ENCODE data around the gene LHCGR.

Gene LHCGR

GRCh38 chr2:48755473-48755872, at the start of gene LHCGR:
TSS of gene LHCGR (minus strand) at chr2:48755724. CDS start at chr2:48755671, 53 bp downstream.
- DNase-seq (ENCODE audit: low read depth), result no peak
- TF ChIP-seq, protein P1, sequence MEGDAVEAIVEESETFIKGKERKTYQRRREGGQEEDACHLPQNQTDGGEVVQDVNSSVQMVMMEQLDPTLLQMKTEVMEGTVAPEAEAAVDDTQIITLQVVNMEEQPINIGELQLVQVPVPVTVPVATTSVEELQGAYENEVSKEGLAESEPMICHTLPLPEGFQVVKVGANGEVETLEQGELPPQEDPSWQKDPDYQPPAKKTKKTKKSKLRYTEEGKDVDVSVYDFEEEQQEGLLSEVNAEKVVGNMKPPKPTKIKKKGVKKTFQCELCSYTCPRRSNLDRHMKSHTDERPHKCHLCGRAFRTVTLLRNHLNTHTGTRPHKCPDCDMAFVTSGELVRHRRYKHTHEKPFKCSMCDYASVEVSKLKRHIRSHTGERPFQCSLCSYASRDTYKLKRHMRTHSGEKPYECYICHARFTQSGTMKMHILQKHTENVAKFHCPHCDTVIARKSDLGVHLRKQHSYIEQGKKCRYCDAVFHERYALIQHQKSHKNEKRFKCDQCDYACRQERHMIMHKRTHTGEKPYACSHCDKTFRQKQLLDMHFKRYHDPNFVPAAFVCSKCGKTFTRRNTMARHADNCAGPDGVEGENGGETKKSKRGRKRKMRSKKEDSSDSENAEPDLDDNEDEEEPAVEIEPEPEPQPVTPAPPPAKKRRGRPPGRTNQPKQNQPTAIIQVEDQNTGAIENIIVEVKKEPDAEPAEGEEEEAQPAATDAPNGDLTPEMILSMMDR (IDR thresholded peaks at IDR 0.05; ENCODE audit: low read depth, low read length, missing control alignments), result no peak
- no peak within 1 kb of the TSS for H3K4me3 ChIP-seq (ENCODE audit: low read depth, low read length)

DNA sequence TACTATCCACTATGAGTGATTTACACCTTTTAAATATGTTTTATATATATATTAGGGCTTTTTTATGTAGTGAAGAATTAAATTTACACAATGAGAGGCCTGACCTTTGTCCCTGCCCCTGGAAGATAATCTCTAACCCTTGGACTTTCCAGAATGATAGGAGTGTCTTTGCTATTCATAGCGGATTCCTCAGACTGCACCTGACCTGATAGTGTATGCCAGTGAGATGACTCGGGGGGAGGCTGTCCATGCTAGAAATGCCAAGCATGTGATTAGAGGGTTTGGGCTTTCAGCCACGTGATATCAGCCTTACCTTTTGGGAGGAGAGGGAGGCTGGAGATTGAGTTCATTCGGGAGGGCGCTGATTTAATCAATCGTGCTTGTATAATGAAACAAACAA, 44.1 kb upstream of the LHCGR start:
- TF ChIP-seq, protein P1 (IDR thresholded peaks at IDR 0.05; ENCODE audit: low read depth, low read length, missing control alignments), result no peak
- DNase-seq (ENCODE audit: low read depth), result no peak
- no peak overlapping the region for H3K4me3 ChIP-seq (ENCODE audit: low read depth, low read length)

GRCh38 chr2:48795065-48795464, 39.5 kb upstream of the LHCGR start:
- H3K4me3 ChIP-seq (ENCODE audit: low read depth, low read length), result no peak overlapping the region
- no peak for DNase-seq (ENCODE audit: low read depth)
- TF ChIP-seq, protein P1 (IDR thresholded peaks at IDR 0.05; ENCODE audit: low read depth, low read length, missing control alignments), result no peak

DNA sequence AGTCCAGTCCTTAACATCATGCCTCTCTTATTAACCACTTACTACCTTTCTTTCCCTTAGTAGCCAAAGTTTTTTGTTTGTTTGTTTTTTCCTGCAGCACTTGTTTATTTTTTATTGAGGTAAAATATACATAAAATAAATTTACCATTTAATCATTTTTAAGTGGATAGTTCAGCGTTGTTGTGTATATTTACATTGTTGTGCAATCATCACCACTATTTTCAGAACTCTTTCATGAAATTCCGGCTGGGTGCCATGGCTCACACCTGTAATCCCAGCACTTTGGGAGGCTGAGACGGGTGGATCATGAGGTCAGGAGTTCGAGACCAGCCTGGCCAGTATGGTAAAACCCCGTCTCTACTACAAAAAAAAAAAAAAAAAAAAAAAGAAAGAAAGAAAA, 38.1 kb upstream of the LHCGR start:
- no peak overlapping the region for H3K4me3 ChIP-seq (ENCODE audit: low read depth, low read length)
- TF ChIP-seq, protein P1 (IDR thresholded peaks at IDR 0.05; ENCODE audit: low read depth, low read length, missing control alignments), result no peak
- DNase-seq (ENCODE audit: low read depth), result no peak

DNA sequence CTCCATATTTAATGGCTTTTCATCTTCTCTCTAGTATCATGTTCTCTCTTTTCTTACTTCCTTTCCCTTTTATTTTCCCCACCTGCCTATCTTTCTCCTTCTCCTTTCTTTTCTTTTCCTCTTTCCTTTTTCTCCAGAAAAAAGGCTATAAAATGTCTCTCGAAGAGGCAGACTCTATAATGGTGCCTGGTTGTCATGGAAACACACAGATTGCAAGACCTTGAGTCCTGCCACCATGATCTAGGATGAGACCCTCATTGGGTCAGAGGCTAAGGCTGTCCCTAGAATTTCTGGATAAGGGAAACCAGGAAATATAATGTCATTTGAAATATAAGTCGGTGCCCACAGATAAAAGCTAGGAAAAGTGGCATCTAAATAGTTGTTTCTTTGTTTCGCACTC, 36.5 kb upstream of the LHCGR start:
- no peak for DNase-seq (ENCODE audit: low read depth)
- TF ChIP-seq, protein P1 (IDR thresholded peaks at IDR 0.05; ENCODE audit: low read depth, low read length, missing control alignments), result no peak
- no peak overlapping the region for H3K4me3 ChIP-seq (ENCODE audit: low read depth, low read length)

- H3K4me3 ChIP-seq (ENCODE audit: low read depth, low read length), result no peak overlapping the region
- TF ChIP-seq, protein P1 (IDR thresholded peaks at IDR 0.05; ENCODE audit: low read depth, low read length, missing control alignments), result no peak
- no peak for DNase-seq (ENCODE audit: low read depth)
Measured at GRCh38 chr2:48790407-48791170, 35.1 kb upstream of the LHCGR start.

- no peak for DNase-seq (ENCODE audit: low read depth)
- TF ChIP-seq, protein P1 (IDR thresholded peaks at IDR 0.05; ENCODE audit: low read depth, low read length, missing control alignments), result no peak
- no peak overlapping the region for H3K4me3 ChIP-seq (ENCODE audit: low read depth, low read length)
Measured at GRCh38 chr2:48787580-48787979, 32.1 kb upstream of the LHCGR start.

Measured in GM12864 (cell line).